Muscle of back (tissue), 13 donors: ENCODE results near the gene WDR12. TPM values are rescaled to one million over a fixed set of nuclear protein-coding genes. Genes with fewer than 3 reads are reported as not detected.
"Not testable (repeated sequence)": the region's sequence is repeated elsewhere in the genome, so short reads cannot be mapped to it uniquely, and the experiment has no call there.

Experiments used
- DNase-seq, 3 donors: peaks; one replicate each; pipeline versions ENCODE4 v3.0.0 to v3.0.0-alpha.2; 2013
- long read RNA-seq, 9 donors: transcript quantifications; one replicate each; lab custom pipeline, GENCODE V29; 2026
- polyA plus RNA-seq, 10 donors: library from polyadenylated mRNA; unstranded; fragments of 120-200 nt; gene quantifications; one replicate each; pipeline ENCODE4 v1.2.1, GENCODE V29; 2013; ENCODE audit not compliant: insufficient read length in 10 of 10

WDR12 gene
- 10 to 100 TPM; 54.2 to 82.0 (median 72.0) TPM for polyA plus RNA-seq
- long read RNA-seq, donor 1, full-length matches to known transcripts = 4 of 4 reads
- long read RNA-seq, donor 1, partial matches to known transcripts = 0 of 4 reads
- long read RNA-seq, donor 1, other reads (novel, unspliced or antisense) = 0 of 4 reads
- long read RNA-seq, donor 2, full-length matches to known transcripts = 2 of 2 reads
- long read RNA-seq, donor 2, partial matches to known transcripts = 0 of 2 reads
- long read RNA-seq, donor 2, other reads (novel, unspliced or antisense) = 0 of 2 reads
- long read RNA-seq, donor 3 = 0 reads
- long read RNA-seq, donor 4, full-length matches to known transcripts = 9 of 9 reads
- long read RNA-seq, donor 4, partial matches to known transcripts = 0 of 9 reads
- long read RNA-seq, donor 4, other reads (novel, unspliced or antisense) = 0 of 9 reads
- long read RNA-seq, donor 5, full-length matches to known transcripts = 2 of 2 reads
- long read RNA-seq, donor 5, partial matches to known transcripts = 0 of 2 reads
- long read RNA-seq, donor 5, other reads (novel, unspliced or antisense) = 0 of 2 reads
- long read RNA-seq, donor 6, full-length matches to known transcripts = 5 of 5 reads
- long read RNA-seq, donor 6, partial matches to known transcripts = 0 of 5 reads
- long read RNA-seq, donor 6, other reads (novel, unspliced or antisense) = 0 of 5 reads
- long read RNA-seq, donor 7, full-length matches to known transcripts = 7 of 7 reads
- long read RNA-seq, donor 7, partial matches to known transcripts = 0 of 7 reads
- long read RNA-seq, donor 7, other reads (novel, unspliced or antisense) = 0 of 7 reads
- long read RNA-seq, donor 8, full-length matches to known transcripts = 5 of 5 reads
- long read RNA-seq, donor 8, partial matches to known transcripts = 0 of 5 reads
- long read RNA-seq, donor 8, other reads (novel, unspliced or antisense) = 0 of 5 reads
- long read RNA-seq, donor 9 = 0 reads

DNA sequence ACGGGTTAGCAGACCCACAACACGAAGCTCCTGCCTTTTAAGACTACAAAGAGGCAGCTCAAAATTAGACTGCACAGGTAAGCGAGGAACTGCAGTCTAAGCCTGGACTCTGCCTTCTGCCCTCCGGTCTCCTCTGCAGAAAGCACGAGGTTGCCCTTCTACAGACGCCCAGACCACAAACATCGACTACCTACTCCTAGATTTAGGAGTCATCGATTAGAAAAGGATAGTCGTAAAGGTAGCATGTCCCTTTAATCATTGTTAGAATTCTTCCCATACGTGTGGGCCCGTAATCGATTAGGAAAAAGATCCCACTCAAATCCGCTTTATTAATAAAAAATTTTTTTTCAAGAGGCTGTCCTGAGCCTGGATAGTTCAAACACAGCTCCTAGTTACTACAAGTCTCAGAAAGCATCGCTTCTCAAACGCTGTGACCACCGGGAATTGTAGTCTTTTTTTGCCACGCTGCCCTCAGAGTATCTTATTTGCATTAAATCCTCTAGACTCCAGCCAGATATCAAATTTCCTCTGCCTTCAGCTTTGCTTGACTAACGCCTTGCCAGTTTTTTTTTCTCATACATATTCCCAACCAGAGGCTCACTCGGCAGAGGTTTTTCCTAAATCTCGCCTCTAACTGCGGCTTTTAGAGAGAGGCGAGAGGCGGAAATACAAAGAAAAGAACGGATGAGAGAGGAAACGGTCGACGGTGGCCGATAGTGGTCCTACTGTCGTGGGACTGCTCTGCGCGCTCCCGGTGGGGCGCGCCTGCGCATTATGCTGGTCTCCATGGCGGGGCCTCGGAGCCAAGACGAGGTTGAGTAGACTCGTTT, at the start of gene WDR12, which contains the start of gene CARF:
WDR12 (minus strand) TSS at position 162 of the 830 bp plus-strand sequence. CDS start 197 bp downstream, outside the sequence.
CARF (plus strand) TSS at position 764 of the 830 bp plus-strand sequence. CDS start 29,628 bp downstream, outside the sequence.
- DNase-seq = peak; percentile 96 to 99 (median 98)

DNA sequence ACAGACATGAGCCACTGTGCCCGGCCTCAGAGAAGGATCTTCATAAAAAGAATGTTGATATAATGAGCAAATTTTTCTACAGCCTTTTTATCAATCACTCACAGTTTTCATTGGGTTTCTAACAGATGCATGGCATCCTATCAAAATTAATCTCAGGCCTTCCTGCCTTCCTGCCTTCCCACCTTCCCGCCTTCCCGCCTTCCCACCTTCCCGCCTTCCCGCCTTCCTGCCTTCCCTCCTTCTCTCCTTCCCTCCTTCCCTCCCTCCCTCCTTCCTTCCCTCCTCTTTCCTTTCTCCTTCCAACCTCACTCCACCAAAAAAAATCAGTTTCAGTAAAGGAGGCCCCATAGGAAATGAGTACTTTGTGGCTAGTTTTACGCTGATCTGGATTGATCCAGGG, 49.1 kb upstream of the WDR12 start:
- DNase-seq = no peak

DNA sequence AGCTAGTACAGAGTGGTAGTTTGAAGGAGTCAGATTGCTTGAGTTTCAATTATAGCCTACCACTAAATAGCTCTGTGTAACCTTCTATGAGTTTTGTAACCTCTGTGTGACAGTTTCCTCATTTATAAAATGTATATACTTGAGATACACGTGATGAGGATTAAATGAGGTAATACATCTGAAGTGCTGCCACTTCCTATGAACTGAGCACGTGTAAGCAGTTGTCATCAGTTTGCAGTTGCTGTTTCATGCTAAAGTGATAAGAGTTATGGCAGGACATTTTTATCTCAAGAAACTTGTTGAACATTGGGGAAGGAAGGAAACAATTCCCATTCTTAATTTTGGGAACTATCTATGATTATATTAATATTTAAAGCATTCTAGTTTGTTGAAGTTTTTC, 39.1 kb upstream of the WDR12 start:
- no peak for DNase-seq

DNA sequence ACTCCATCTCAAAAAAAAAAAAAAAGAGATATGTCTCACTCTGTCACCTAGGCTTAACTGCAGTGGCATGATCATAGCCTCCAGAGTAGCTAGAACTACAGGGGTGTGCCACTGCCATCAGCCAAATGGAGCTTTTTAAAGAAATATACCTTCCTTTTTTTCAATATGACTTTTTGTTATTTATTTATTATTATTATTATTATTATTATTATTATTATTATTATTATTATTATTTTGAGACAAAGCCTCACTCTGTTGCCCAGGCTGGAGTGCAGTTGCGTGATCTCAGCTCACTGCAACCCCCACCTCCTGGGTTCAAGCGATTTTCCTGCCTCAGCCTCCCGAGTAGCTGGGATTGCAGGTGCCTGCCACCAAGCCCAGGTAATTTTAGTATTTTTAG, 37.9 kb upstream of the WDR12 start:
- not testable (repeated sequence) for DNase-seq

DNA sequence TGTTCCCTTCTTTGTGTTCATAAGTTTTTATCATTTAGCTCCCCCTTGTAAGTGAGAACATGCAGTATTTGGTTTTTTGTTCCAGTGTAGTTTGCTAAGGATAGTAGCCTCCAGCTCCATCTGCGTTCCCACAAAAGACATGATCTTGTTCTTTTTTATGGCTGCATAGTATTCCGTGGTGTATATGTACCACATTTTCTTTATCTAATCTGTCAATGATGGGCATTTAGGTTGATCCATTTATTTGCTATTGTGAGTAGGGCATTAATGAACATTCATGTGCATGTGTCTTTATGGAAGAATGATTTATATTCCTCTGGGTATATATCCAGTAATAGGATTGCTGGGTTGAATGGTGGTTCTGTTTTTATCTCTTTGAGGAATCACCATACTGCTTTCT, 34.0 kb upstream of the WDR12 start:
- DNase-seq = no peak

DNA sequence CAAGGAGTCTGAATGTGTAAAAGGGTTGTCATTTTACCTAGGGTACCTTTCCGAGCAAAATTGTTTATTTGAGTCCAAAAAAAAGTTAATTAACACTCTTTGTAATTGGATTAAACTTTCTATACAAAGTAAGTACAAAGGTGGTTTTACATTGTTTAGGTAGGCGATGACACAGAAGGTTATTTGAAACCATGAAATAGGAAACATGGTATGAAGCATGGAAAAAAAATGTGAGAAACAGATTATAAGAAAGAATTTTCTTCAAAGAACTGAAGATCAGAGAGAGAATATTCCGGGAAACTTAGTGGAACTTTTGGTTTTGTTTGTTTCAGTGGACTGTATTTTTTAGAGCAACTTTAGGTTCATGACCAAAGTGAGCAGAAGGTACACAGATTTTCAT, 33.3 kb upstream of the WDR12 start:
- DNase-seq = no peak

DNA sequence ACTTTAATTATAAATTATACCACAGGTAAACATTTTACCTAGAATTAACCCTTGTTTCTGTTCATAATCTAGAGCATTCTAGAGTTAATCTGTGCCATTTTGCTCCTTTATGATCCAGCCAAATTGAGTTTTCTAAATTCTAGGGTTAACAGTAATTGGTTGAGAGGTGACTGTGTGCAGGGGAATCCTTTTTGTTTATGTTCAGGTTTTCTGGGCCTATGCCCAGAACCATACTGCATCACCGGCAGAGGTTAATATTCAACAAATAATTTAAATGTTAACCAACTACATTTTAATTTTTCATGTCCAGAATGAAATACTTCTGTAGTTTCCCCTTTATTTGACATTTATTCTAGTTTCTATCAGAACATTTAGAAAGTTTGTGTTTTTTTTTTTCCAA, 32.9 kb upstream of the WDR12 start:
- DNase-seq = no peak

DNA sequence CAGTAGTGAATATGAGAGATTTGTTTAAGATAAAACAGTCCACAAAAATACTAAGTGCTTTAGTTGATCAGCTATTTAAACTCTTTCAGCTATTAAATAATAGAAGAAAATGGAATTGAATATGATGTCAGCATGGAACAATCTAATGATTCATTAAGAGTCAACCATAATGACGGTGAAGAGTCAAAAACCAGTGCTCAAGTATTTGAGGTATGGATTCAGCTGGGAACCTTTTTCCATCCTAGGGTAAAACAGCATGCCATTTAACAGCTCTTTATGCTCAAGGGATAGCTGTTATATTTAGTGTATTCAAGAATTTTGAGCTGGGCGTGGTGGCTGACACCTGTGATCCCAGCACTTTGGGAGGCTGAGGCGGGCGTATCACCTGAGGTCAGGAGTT, 30.3 kb upstream of the WDR12 start:
- no peak for DNase-seq

DNA sequence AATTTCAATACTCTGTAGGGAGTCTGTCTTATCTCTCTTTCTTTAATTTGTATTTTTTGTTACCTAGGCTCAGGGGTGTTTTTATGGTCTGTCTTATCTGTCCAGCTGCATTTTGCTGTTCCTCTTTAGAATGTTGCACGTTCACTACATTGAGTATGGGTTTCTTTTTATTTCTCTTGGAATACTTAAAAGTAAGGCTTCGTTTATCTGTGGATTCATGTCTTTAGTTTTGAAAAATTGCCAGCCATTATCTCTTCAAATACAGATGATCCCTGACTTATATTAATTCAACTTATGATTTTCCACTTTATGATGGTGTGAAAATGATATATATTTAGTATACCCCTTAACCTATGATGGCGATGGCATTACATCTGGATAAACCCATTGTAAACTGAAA, 27.5 kb upstream of the WDR12 start:
- no peak for DNase-seq

DNA sequence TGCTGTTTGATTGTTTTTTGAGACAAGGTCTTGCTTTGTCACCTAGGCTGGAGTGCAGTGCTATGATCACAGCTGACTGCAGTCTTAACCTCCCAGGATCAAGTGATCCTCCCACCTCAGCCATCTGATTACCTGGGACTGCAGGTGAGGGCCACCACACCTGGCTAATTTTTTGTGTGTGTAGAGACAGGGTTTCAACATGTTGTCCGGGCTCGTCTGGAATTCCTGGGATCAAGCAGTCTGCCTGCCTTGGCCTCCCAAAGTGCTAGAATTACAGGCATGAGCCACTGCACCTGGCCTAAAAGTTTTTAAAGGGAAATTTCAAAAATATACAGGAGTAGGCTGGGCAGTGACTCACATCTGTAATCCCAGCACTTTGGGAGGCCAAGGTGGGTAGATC, 23.0 kb upstream of the WDR12 start:
- DNase-seq = no peak

DNA sequence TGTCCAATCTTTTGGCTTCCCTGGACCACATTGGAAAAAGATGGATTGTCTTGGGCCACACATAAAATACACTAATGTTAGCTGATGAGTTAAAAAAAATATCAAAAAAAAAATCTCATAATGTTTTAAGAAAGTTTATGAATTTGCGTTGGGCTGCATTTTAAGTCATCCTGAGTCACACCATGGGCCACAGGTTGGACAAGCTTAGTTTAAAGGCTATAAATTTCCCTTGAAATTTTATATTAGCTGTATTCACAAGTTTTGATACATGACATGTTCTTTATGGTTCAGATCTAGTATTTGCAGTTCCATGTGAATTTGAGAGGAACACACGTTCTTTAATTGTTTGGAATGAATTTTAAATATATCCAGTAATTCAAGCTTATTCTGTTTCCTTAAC, 22.5 kb upstream of the WDR12 start:
- DNase-seq = no peak

DNA sequence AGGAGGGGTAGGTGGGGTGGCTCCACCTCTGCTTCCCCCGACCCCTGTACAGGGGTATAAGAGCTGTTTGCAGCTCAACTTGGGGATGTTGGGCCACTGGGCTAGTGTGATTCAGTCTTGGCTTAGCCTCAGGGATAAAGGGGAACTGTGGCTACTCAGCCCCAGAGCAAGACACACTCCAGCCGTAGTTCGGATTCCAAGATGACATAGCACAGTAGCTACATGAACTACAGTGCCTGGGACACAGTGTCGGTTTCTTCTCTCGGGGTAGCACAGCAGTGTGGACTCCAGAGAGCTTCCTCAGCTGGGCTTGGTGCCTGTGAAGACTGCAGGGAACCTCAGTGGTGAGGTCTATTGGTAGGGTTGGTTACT, 21.7 kb upstream of the WDR12 start:
- no peak for DNase-seq

DNA sequence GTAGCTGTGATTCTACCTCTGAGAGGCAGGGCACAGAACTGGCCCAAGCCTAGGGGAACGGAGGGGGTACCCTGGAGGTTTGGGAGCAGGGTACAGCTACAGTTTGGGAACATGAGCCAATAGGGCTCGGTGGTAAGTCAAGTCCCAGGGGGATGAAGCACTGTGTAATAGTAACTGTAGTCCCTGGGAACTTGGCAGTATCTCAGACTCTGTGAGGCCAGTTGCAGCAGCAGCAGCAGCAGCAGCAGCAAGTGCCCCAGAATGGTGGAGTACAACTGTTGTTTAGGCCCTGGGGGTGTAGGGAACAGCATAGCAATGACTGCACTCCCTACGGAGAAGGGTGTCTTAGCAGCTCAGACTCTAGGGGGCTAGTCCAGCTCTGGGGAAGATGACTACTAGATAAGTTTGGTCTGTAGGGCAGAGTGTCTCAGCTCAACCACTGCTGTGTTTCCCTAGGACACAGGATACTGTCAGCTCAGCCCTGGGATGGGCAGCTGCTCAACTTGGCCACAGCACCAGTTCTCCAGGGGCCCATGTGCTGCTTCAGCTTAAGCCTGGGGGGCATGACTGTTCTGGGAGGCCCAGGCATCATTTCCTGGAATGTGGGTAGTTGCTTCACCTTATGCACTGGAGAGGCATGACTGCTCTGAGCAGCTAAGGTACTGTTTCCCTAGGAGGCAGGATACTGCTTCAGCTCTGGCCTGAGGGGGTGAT, 21.1 kb upstream of the WDR12 start:
- DNase-seq = peak in 1 of 3 donors; percentile 14

DNA sequence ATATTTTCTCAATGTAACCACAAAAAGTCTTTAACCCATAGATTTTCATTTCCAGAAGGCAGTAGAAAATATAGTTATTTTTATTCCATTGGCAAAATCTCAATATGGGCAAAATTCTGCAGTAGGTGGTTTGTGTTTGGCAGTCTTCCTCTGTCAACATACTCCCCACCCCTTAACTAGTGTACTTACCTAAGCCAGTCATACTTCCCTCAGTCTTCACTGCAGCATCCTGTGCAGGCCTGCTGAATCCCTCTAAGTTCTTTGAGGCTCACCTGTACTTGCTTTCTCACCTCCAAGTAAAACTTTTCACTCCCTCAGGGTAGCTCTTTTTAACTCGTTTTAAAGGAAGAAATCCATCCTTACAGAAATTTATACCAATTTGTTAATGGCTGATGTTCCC, 7.4 kb upstream of the WDR12 start:
- no peak for DNase-seq

DNA sequence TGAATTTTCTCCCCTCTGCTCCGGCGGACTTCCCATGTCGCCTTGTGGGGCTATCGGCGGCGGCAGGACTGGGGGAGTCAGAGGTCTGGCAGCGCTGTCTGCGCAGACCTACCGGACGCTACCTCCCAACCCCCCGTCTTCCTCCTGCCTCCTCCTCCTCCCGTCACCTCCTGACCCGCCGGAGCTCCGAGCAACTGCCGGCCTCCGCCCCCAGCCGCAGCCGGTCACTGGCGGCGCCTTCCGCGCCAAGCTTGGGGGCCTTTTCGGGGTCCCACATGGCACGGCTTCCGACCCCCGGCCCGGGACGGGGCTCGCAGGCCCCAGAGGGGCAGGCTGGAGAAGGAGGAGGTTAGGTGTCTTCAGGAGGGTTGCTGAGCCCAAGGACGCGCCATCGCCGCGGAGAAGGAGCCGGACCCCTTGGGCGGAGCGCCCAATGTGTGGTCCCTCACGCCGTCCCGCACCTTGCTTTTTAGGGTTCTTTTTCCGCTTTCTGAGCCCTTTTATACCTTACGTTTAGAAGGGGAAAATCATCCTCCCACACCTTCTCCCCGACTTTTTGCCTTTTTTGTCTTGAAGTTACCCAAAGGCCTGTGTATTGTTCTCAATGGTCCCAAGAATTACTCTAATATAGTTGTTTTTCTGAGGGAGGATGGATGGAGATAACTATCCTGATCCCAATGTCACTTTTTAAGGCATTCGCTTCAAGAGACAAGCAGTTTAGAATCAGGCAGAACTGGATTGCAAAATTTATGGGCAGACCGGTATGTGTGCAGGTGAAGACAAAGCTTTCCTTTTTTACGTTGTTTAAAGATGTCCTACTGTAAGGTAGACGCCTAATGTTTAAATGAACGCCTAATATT, 1.1 kb upstream of the WDR12 start:
- peak in 1 of 3 donors; percentile 52 for DNase-seq

DNA sequence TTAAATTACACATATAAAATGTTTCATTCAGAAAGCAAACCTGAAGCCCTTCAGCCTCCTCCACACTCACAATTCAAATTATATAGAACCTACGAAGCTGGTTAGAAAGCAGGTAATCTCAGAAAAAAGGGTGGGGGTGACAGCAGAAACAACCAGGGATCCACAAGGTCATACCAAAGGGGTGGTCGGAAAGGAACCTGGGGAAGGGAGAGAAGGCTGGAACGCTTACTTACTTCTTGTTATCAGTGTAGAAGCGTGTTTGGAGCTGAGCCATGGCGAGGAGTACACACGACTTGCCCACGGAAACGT, 316 bp downstream of the WDR12 start:
- DNase-seq = no peak

DNA sequence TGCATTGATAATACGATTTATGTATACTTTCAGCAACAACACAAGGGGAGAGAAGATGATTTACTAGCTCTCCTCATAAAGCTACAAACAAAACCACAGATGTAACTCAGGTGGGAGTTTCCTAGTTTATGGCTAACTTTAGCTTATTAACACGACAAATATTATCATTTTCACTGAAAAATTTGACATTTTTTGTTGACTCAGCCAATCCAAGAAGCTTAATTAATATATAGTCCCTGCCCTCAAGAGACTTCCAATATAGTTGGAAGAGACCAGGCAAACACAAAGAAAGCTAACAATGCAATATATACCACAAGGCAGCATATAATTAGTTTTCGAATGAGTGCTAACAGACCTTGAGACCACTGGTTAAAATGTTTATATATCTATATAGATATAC, 775 bp downstream of the WDR12 start:
- DNase-seq = no peak

DNA sequence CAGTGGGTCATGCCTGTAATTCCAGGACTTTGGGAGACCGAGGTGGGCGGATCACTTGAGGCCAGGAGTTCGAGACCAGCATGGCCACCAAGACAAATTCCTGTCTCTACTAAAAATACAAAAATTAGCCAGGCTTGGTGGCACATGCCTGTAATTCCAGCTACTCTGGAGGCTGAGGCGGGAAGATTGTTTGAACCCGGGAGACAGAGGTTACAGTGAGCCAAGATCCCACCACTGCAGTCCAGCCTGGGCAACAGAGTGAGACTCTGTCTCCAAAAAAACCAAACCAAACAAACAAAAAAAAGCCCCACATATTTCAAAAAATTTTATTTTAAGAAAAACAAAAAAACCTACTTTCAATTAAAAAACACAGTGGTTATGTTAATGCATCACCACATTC, 1.2 kb downstream of the WDR12 start:
- DNase-seq = not testable (repeated sequence)

DNA sequence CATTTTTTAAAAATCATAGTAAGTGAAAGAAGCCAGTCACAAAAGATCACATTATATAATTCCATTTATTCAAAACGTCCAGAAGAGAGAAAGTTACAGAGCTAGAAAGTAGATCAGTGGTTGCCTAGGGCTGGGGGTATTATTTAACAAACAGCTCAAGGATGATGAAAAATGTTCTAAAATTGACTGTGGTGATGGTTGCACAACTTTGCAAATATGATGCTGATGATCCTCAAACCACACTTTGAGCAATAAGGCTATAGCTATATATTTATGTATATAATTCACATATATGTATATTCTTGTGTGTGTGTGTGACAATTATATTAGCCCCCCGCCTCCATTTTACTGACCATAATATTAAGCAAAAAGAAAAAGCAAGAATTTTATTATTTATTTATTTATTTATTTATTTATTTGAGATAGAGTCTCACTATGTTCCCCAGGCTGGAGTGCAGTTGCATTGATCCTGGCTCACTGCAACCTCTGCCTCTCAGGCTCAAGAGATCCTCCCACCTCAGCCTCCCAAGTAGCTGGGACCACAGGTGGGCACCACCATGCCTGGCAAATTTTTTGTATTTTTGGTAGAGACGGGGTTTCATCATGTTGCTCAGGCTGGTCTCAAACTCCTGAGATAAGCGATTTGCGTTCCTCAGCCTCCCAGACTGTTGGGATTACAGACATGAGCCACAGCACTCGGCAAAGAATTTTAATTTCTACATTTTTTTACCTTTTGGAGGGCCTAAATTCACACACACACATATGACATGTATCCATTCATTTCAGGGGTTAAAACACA, 1.9 kb downstream of the WDR12 start:
- DNase-seq = no peak
